ENCODE data around the gene LGSN.
"Not testable (repeated sequence)": the region's sequence is repeated elsewhere in the genome, so short reads cannot be mapped to it uniquely, and the experiment has no call there.

LGSN gene

GRCh38 chr6:63236398-63236817 is 83.4 kb downstream of the LGSN start:
- DNase-seq (ENCODE audit: low spot score) = no peak

DNA sequence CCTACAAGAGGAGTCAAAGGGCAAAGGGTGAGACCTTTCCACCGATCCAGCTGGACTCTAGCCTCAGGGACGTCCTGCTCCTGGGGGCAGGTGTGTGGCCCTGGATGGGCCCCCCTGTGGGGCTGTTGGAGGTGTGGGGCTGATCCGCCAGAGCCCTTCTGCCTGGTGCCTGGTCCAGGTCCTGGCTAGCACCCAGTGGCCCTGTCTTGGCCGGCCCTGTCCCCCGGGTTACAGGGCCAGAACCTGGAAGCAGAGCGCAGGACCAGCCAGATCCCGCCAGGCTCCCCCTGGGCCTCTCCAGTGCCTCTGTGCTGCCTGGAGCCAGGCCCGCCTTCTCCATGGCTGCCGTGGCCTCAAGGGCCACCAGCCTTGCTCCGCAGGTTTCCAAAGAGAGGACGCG is 89.3 kb downstream of the LGSN start:
- DNase-seq (ENCODE audit: low spot score) = not testable (repeated sequence)

GRCh38 chr6:63230027-63230426 is 89.8 kb downstream of the LGSN start:
- not testable (repeated sequence) for DNase-seq (ENCODE audit: low spot score)

- DNase-seq (ENCODE audit: low spot score) = not testable (repeated sequence)
Observed at GRCh38 chr6:63227928-63228894, 91.6 kb downstream of the LGSN start.

- DNase-seq (ENCODE audit: low spot score) = not testable (repeated sequence)
Observed at GRCh38 chr6:63225987-63226386, 93.8 kb downstream of the LGSN start.
